HUES48 (cell line): ENCODE measurements around the gene CAMTA2.
A peak's percentile ranks its signal among the peaks of the same experiment; 100 is the strongest.
"Not testable (repeated sequence)": the region's sequence is repeated elsewhere in the genome, so short reads cannot be mapped to it uniquely, and the experiment has no call there.

Experiments
- H3K27ac ChIP-seq: one replicate; pipeline ENCODE4 v1.7.0; 2013; ENCODE audit warnings: low read depth, low read length, inconsistent platforms
- H3K27me3 ChIP-seq: 2 replicates; pipeline ENCODE4 v1.6.1; 2013; ENCODE audit warnings: mild to moderate bottlenecking, low read length; ENCODE audit not compliant: control insufficient read depth, insufficient read depth
- H3K36me3 ChIP-seq: 2 replicates; pipeline ENCODE4 v1.6.1; 2013; ENCODE audit warnings: low read length; ENCODE audit not compliant: control insufficient read depth, insufficient read depth
- H3K4me1 ChIP-seq: 2 replicates; pipeline ENCODE4 v1.6.1; 2013; ENCODE audit warnings: mild to moderate bottlenecking, low read length; ENCODE audit not compliant: control insufficient read depth, insufficient read depth
- H3K4me3 ChIP-seq: 2 replicates; pipeline ENCODE4 v1.5.1; 2013; ENCODE audit warnings: mild to moderate bottlenecking, low read depth, low read length
- H3K9ac ChIP-seq: 2 replicates; pipeline ENCODE4 v1.6.1; 2013; ENCODE audit warnings: mild to moderate bottlenecking, low read depth, low read length, moderate library complexity
- H3K9me3 ChIP-seq: 2 replicates; pipeline ENCODE4 v1.6.1; 2013; ENCODE audit warnings: low read length; ENCODE audit not compliant: control insufficient read depth, insufficient read depth

Gene CAMTA2

DNA sequence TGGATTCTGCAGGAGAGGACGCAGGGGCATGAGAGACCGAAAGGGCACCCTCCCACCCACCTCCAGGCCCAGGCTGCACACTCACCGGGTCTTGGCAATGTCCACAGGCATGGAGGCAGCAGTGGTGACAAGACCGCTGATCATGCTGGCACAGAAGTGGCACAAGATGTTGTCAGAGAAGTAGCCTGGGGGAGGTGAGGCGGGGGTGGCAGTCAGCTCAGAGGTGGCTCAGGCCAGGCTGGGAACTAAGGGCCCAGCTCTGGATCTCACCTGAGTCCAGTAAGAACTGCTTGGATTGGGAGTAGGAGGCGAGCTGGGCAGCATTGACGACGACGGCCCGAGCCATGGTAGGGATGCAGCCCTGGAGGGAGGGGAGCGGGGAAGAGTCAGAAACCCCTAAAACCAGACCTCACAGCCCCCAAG lies 49.4 kb downstream of the CAMTA2 start:
- Histone ChIP-seq H3K27ac (no peak overlapping the region), H3K4me1 (peaks cover 11% of the 10 kb centered on the region; the same call in 1 of the 2 replicates), H3K4me3 (no peak overlapping the region), H3K36me3 (peaks cover 44% of the 10 kb centered on the region), H3K27me3 (no peaks in the 10 kb centered on the region), H3K9ac (no peak overlapping the region), H3K9me3 (no peaks in the 10 kb centered on the region)

DNA sequence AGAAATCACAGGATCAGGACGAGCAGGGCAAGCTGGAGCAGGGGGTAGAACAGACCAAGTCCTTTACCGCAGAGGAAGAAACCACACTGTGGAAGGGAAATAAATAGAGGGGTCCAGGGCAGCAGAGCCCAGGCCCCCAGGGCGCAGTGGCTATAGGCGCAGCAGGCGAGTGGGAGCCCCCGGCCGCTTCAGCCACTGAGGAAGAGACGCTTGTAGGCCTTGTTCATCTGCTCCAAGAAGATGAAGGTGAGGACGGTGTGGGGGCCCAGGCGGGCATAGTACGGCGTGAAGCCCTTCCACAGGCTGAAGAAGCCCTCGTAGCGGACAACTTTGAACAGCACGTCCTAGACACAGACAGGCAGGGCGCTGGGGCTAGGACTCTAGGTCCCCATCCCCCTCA lies 49.9 kb downstream of the CAMTA2 start:
- Histone ChIP-seq H3K9ac (no peak overlapping the region), H3K9me3 (no peaks in the 10 kb centered on the region), H3K27ac (no peak overlapping the region), H3K36me3 (peaks cover 39% of the 10 kb centered on the region), H3K4me3 (no peak overlapping the region), H3K4me1 (peaks cover 11% of the 10 kb centered on the region; the same call in 1 of the 2 replicates), H3K27me3 (no peaks in the 10 kb centered on the region)

DNA sequence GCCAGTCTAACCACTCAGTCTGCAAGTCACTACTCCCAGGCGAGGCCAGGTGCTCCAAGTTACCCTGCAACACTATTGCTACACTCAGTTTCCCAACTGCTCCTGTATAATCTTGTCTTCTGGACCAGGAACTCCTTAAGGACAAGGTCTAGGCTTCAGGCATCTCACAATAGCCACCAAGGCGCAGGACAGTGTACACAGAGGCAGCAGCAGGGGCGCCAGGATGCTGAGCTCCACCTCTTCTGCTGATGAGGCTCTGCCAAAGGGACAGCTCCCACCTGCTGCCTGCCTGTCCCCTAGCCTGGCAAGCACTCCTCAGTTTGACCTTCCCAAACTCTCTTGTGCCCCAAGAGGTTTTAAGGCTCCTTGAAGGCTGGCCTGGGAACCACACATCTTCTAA lies 51.0 kb downstream of the CAMTA2 start:
- Histone ChIP-seq H3K27ac (no peak overlapping the region), H3K4me3 (no peak overlapping the region), H3K27me3 (no peaks in the 10 kb centered on the region), H3K9me3 (no peaks in the 10 kb centered on the region), H3K4me1 (peaks cover 10% of the 10 kb centered on the region; the same call in 1 of the 2 replicates), H3K9ac (no peak overlapping the region), H3K36me3 (peaks cover 31% of the 10 kb centered on the region)

DNA sequence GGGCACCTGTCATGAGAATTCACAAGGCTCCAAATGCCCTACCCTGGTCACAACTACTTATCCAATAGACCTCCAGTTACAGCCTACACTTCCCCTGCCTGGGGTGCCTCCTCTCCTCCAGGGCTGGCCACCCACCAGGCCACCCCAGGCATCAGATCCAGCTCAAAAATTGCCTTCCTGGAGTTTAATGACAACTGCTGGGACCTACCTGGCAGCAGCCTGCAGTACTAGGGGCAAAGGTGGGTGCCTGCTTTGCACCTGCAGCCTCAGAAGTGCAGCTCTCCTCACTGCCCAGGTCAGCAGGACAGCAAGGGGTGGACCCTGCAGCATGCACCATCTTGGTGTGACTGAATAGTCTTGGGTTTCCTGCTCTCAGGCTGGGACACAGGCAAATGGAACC lies 51.8 kb downstream of the CAMTA2 start:
- Histone ChIP-seq H3K27ac (no peak overlapping the region), H3K9me3 (no peaks in the 10 kb centered on the region), H3K9ac (no peak overlapping the region), H3K4me3 (no peak overlapping the region), H3K36me3 (peaks cover 34% of the 10 kb centered on the region), H3K4me1 (0 out of 2 replicates have a peak, but pooled peaks cover 6% of the 10 kb centered on the region), H3K27me3 (no peaks in the 10 kb centered on the region)

DNA sequence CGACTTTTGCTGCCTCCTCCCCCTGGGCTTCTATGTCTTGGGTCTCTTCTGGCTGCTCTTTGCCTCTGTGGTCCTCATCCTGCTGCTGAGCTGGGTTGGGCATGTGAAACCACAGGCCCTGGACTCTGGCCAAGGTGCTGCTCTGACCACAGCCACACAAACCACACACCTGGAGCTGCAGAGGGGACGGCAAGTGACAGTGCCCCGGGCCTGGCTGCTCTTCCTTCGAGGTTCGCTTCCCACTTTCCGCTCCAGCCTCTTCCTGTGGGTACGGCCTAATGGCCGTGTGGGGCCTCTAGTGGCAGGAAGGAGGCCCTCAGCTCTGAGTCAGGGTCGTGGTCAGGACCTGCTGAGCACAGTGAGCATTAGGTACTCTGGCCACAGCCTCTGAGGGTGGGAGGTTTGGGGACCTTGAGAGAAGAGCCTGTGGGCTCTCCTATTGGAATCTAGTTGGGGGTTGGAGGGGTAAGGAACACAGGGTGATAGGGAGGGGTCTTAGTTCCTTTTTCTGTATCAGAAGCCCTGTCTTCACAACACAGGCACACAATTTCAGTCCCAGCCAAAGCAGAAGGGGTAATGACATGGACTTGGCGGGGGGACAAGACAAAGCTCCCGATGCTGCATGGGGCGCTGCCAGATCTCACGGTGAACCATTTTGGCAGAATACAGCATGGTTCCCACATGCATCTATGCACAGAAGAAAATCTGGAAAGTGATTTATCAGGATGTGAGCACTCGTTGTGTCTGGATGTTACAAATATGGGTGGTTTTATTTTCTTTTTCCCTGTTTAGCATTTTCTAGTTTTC lies 53.1 kb downstream of the CAMTA2 start:
- H3K27ac ChIP-seq: peak overlapping the region; percentile 26
- H3K4me3 ChIP-seq: no peak overlapping the region
- H3K9ac ChIP-seq: no peak overlapping the region

DNA sequence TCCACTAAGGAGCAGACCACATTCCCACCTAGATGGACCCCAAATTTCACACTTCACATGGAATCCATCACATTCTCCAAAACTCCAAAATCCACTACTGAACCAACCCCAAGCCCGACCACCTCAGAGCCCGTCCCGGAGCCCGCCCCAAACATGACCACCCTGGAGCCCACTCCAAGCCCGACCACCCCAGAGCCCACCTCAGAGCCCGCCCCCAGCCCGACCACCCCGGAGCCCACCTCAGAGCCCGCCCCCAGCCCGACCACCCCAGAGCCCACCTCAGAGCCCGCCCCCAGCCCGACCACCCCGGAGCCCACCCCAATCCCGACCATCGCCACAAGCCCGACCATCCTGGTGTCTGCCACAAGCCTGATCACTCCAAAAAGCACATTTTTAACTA lies 53.8 kb downstream of the CAMTA2 start:
- Histone ChIP-seq H3K9ac (no peak overlapping the region), H3K27me3 (no peaks in the 10 kb centered on the region), H3K4me3 (no peak overlapping the region), H3K27ac (no peak overlapping the region), H3K4me1 (0 out of 2 replicates have a peak, but pooled peaks cover 3% of the 10 kb centered on the region), H3K36me3 (peaks cover 33% of the 10 kb centered on the region), H3K9me3 (no peaks in the 10 kb centered on the region)

More for the DNA sequence above, 53.1 kb downstream of the CAMTA2 start:
- Histone ChIP-seq H3K4me1 (0 out of 2 replicates have a peak, but pooled peaks cover 6% of the 10 kb centered on the region), H3K9me3 (no peaks in the 10 kb centered on the region), H3K36me3 (peaks cover 34% of the 10 kb centered on the region), H3K27me3 (no peaks in the 10 kb centered on the region)

DNA sequence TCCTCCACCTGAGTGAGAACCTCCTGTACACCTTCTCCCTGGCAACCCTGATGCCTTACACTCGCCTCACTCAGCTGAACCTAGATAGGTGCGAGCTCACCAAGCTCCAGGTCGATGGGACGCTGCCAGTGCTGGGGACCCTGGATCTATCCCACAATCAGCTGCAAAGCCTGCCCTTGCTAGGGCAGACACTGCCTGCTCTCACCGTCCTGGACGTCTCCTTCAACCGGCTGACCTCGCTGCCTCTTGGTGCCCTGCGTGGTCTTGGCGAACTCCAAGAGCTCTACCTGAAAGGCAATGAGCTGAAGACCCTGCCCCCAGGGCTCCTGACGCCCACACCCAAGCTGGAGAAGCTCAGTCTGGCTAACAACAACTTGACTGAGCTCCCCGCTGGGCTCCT lies 54.7 kb downstream of the CAMTA2 start:
- Histone ChIP-seq H3K27me3 (no peaks in the 10 kb centered on the region), H3K4me3 (no peak overlapping the region), H3K9ac (no peak overlapping the region), H3K36me3 (peaks cover 24% of the 10 kb centered on the region), H3K27ac (no peak overlapping the region), H3K4me1 (no peaks in the 10 kb centered on the region), H3K9me3 (no peaks in the 10 kb centered on the region)

DNA sequence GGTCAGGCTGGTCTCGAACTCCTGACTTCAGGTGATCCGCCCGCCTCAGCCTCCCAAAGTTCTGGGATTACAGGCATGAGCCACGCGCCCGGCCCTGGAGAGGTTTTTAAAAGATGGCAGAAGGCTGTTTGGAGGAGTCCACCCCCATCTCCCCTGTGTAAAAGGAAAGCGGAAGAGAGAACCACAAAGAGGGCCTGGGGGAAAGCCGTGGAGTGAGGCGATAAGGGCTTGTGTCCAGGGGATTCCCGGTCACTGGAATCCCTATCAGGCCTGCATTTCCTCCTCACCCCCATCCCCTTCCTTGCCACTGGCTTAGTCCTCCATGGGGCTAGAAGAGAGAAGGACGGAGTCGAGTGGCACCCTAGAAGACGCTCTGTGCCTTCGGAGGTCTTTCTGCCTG lies 55.5 kb downstream of the CAMTA2 start, which contains the start of gene GP1BA:
Gene GP1BA, plus strand, starts transcription at position 315 of the 400 bp plus-strand sequence. CDS start 328 bp downstream, outside the sequence.
- Histone ChIP-seq H3K27me3 (no peaks in the 10 kb centered on the region), H3K27ac (no peak within 1 kb of the TSS), H3K36me3 (peaks cover 16% of the 10 kb centered on the region; the same call in 1 of the 2 replicates), H3K9ac (no peak within 1 kb of the TSS), H3K4me1 (no peaks in the 10 kb centered on the region), H3K9me3 (no peaks in the 10 kb centered on the region), H3K4me3 (no peak within 1 kb of the TSS)

DNA sequence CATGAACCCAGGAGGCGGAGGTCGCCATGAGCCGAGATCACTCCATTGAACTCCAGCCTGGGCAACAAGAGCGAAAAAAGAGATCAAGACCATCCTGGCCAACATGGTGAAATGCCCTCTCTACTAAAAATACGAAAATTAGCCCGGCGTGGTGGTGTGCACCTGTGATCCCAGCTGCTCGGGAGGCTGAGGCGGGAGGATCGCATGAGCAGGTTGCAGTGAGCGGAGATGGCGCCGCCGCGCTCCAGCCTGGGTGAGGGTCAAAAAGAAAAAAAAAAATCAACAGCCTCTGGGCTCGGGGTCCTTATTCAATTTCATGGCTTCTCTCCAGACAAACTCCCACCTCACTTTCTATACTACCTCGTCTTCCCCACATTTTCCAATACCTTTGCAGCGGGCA lies 58.6 kb downstream of the CAMTA2 start:
- Histone ChIP-seq H3K27ac (no peak overlapping the region), H3K27me3 (no peaks in the 10 kb centered on the region), H3K9me3 (no peaks in the 10 kb centered on the region), H3K9ac (no peak overlapping the region), H3K4me1 (no peaks in the 10 kb centered on the region), H3K4me3 (no peak overlapping the region), H3K36me3 (peaks cover 3% of the 10 kb centered on the region; the same call in 1 of the 2 replicates)

DNA sequence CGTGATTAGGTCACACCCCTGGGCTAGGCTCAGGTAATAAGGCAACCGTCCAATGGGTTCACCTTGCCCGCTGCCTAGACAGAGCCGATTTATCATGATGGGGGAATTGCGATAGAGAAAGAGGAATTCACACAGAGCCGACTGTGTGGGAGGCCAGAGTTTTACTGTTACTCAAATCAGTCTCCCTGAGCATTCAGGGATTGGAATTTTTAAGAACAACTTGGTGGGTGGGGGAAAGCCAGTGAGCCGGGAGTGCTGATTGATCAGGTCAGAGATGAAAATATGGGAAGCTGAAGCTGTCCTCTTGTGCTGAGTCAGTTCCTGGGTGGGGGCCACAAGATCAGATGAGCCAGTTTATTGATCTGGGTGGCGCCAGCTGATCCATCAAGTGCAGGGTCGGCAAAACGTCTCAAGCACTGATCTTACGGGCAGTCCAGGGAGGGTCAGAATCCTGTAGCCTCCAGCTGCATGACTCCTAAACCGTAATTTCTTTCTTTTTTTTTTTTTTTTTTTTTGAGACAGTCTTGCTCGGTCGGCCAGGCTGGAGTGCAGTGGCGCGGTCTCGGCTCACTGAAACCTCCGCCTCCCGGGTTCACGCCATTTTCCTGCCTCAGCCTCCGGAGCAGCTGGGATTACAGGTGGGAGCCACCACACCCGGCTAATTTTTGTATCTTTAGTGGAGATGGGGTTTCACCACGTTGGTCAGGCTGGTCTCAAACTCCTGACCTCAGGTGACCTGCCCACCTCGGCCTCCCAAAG lies 60.7 kb downstream of the CAMTA2 start:
- not testable (repeated sequence) for H3K36me3 ChIP-seq, H3K9ac ChIP-seq, H3K27me3 ChIP-seq, H3K9me3 ChIP-seq, H3K27ac ChIP-seq, H3K4me1 ChIP-seq, H3K4me3 ChIP-seq

DNA sequence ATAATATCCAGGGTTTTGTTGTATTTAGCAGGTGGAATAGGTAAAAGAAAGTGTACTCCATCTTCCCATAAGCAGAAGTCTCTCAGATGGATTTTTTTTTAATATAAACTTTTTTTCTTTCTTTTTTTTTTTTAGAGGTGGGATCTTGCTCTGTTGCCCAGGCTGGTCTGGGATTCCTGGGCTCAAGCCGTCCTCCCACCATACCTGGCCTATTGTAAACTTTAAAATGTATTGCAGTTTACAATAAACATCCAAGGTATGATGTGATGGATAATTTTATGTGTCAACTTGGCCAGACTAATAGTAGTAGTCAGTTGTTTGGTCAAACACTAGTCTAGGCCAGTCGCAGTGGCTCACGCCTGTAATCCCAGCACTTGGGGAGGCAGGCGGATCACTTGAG lies 66.2 kb downstream of the CAMTA2 start:
- Histone ChIP-seq H3K9me3 (no peaks in the 10 kb centered on the region), H3K36me3 (no peaks in the 10 kb centered on the region), H3K9ac (no peak overlapping the region), H3K27ac (no peak overlapping the region), H3K4me1 (peaks cover 4% of the 10 kb centered on the region; the same call in 1 of the 2 replicates), H3K4me3 (no peak overlapping the region), H3K27me3 (no peaks in the 10 kb centered on the region)
